Measurements from ENCODE around the gene PLCB1. TPM values are rescaled to one million over a fixed set of nuclear protein-coding genes. Genes with fewer than 3 reads are reported as not detected.

PLCB1 gene
- total and polyA plus RNA-seq, 3 experiments from 2014 or later = 8.5 to 9.9 (median 8.8) TPM

GRCh38 chr20:8262721-8263120, 130.7 kb downstream of the PLCB1 start:
- Mint-ChIP-seq H3K36me3 (peaks cover 0 to 6% (median 0%) of the 10 kb centered on the region in 3 donors), H3K27me3 (peaks cover 0 to 2% of the 10 kb centered on the region in 2 donors), H3K27ac (no peak overlapping the region), H3K9me3 (no peaks in the 10 kb centered on the region), H3K4me3 (no peak overlapping the region), H3K4me1 (peaks cover 0 to 3% (median 0%) of the 10 kb centered on the region in 3 donors)
- DNase-seq = no peak
- CTCF ChIA-PET = no interaction called here
- POLR2A ChIA-PET = no interaction called here
- Histone ChIP-seq H3K36me3 (ENCODE audit: insufficient read depth, low read length) (no peaks in the 10 kb centered on the region), H3K9me3 (ENCODE audit: low read length) (no peaks in the 10 kb centered on the region), H3K4me1 (ENCODE audit: insufficient read depth, low read length) (no peaks in the 10 kb centered on the region), H3K27me3 (ENCODE audit: insufficient read depth, low read length, poor library complexity, severe bottlenecking) (no peaks in the 10 kb centered on the region), H3K4me3 (ENCODE audit: low read length) (no peak overlapping the region), H3K27ac (ENCODE audit: low read depth, low read length) (no peak overlapping the region)

- Mint-ChIP-seq H3K27me3 (peaks cover 0 to 2% of the 10 kb centered on the region in 2 donors), H3K27ac (no peak overlapping the region), H3K36me3 (peaks cover 0 to 11% (median 0%) of the 10 kb centered on the region in 3 donors), H3K9me3 (no peaks in the 10 kb centered on the region), H3K4me1 (peaks cover 3 to 5% (median 4%) of the 10 kb centered on the region in 3 donors), H3K4me3 (no peak overlapping the region)
- CTCF ChIA-PET = no interaction called here
- no peak overlapping the region for H3K27ac ChIP-seq (ENCODE audit: low read depth, low read length)
- H3K9me3 ChIP-seq (ENCODE audit: low read length) = no peaks in the 10 kb centered on the region
- H3K27me3 ChIP-seq (ENCODE audit: insufficient read depth, low read length, poor library complexity, severe bottlenecking) = no peaks in the 10 kb centered on the region
- no peak overlapping the region for H3K4me3 ChIP-seq (ENCODE audit: low read length)
- no peak for DNase-seq
- H3K36me3 ChIP-seq (ENCODE audit: insufficient read depth, low read length) = no peaks in the 10 kb centered on the region
- H3K4me1 ChIP-seq (ENCODE audit: insufficient read depth, low read length) = no peaks in the 10 kb centered on the region
- POLR2A ChIA-PET = no interaction called here
Observed at GRCh38 chr20:8265588-8265987, 133.5 kb downstream of the PLCB1 start.

GRCh38 chr20:8267009-8267408, 134.9 kb downstream of the PLCB1 start:
- Mint-ChIP-seq H3K4me1 (peaks cover 4 to 7% (median 5%) of the 10 kb centered on the region in 3 donors), H3K36me3 (peaks cover 0 to 11% (median 0%) of the 10 kb centered on the region in 3 donors), H3K27ac (no peak overlapping the region), H3K9me3 (no peaks in the 10 kb centered on the region), H3K4me3 (no peak overlapping the region), H3K27me3 (peaks cover 0 to 2% of the 10 kb centered on the region in 2 donors)
- DNase-seq = no peak
- Histone ChIP-seq H3K4me3 (ENCODE audit: low read length) (no peak overlapping the region), H3K36me3 (ENCODE audit: insufficient read depth, low read length) (no peaks in the 10 kb centered on the region), H3K27me3 (ENCODE audit: insufficient read depth, low read length, poor library complexity, severe bottlenecking) (no peaks in the 10 kb centered on the region), H3K27ac (ENCODE audit: low read depth, low read length) (no peak overlapping the region), H3K9me3 (ENCODE audit: low read length) (no peaks in the 10 kb centered on the region), H3K4me1 (ENCODE audit: insufficient read depth, low read length) (no peaks in the 10 kb centered on the region)
- ChIA-PET POLR2A (no interaction called here), CTCF (no interaction called here)

GRCh38 chr20:8271727-8272126, 139.7 kb downstream of the PLCB1 start:
- peaks cover 0 to 11% (median 0%) of the 10 kb centered on the region in 3 donors for H3K36me3 Mint-ChIP-seq
- no peak for DNase-seq
- Histone ChIP-seq H3K4me1 (ENCODE audit: insufficient read depth, low read length) (no peaks in the 10 kb centered on the region), H3K27ac (ENCODE audit: low read depth, low read length) (no peak overlapping the region), H3K9me3 (ENCODE audit: low read length) (no peaks in the 10 kb centered on the region), H3K36me3 (ENCODE audit: insufficient read depth, low read length) (no peaks in the 10 kb centered on the region), H3K27me3 (ENCODE audit: insufficient read depth, low read length, poor library complexity, severe bottlenecking) (no peaks in the 10 kb centered on the region), H3K4me3 (ENCODE audit: low read length) (no peak overlapping the region)
- no peaks in the 10 kb centered on the region for H3K9me3 Mint-ChIP-seq
- H3K4me1 Mint-ChIP-seq = peaks cover 16 to 30% (median 26%) of the 10 kb centered on the region in 3 donors
- H3K4me3 Mint-ChIP-seq = no peak overlapping the region
- ChIA-PET POLR2A (no interaction called here), CTCF (interaction anchor here (0.5 to 0.6 kb wide), 2 partner anchors 8 to 335 kb away, joined by 3 read pairs; no protein-coding TSS in a partner anchor)
- no peak overlapping the region for H3K27ac Mint-ChIP-seq
- peaks cover 2 to 4% of the 10 kb centered on the region in 2 donors for H3K27me3 Mint-ChIP-seq

- H3K4me3 Mint-ChIP-seq = no peak overlapping the region
- no peak for DNase-seq
- H3K27me3 Mint-ChIP-seq = peaks cover 3 to 4% of the 10 kb centered on the region in 2 donors
- H3K4me1 Mint-ChIP-seq = peaks cover 16 to 30% (median 26%) of the 10 kb centered on the region in 3 donors
- POLR2A ChIA-PET = no interaction called here
- H3K9me3 Mint-ChIP-seq = no peaks in the 10 kb centered on the region
- H3K27ac Mint-ChIP-seq = no peak overlapping the region
- Histone ChIP-seq H3K36me3 (ENCODE audit: insufficient read depth, low read length) (no peaks in the 10 kb centered on the region), H3K27me3 (ENCODE audit: insufficient read depth, low read length, poor library complexity, severe bottlenecking) (no peaks in the 10 kb centered on the region), H3K4me3 (ENCODE audit: low read length) (no peak overlapping the region), H3K4me1 (ENCODE audit: insufficient read depth, low read length) (no peaks in the 10 kb centered on the region), H3K27ac (ENCODE audit: low read depth, low read length) (no peak overlapping the region), H3K9me3 (ENCODE audit: low read length) (no peaks in the 10 kb centered on the region)
- CTCF ChIA-PET = no interaction called here
- peaks cover 0 to 5% (median 0%) of the 10 kb centered on the region in 3 donors for H3K36me3 Mint-ChIP-seq
Observed at GRCh38 chr20:8272766-8273165, 140.7 kb downstream of the PLCB1 start.

- Histone ChIP-seq H3K36me3 (ENCODE audit: insufficient read depth, low read length) (no peaks in the 10 kb centered on the region), H3K27me3 (ENCODE audit: insufficient read depth, low read length, poor library complexity, severe bottlenecking) (no peaks in the 10 kb centered on the region), H3K4me1 (ENCODE audit: insufficient read depth, low read length) (no peaks in the 10 kb centered on the region), H3K27ac (ENCODE audit: low read depth, low read length) (no peak overlapping the region), H3K9me3 (ENCODE audit: low read length) (no peaks in the 10 kb centered on the region), H3K4me3 (ENCODE audit: low read length) (no peak overlapping the region)
- Mint-ChIP-seq H3K9me3 (no peaks in the 10 kb centered on the region), H3K4me1 (no peaks in the 10 kb centered on the region), H3K4me3 (no peak overlapping the region), H3K27ac (peak overlapping the region in 1 of 8 donors; percentile 86), H3K36me3 (no peaks in the 10 kb centered on the region), H3K27me3 (no peaks in the 10 kb centered on the region)
- no peak for DNase-seq
- CTCF ChIA-PET = no interaction called here
- POLR2A ChIA-PET = no interaction called here
Observed at GRCh38 chr20:8284902-8285301, 152.8 kb downstream of the PLCB1 start.

- Histone ChIP-seq H3K27ac (ENCODE audit: low read depth, low read length) (no peak overlapping the region), H3K27me3 (ENCODE audit: insufficient read depth, low read length, poor library complexity, severe bottlenecking) (no peaks in the 10 kb centered on the region), H3K4me3 (ENCODE audit: low read length) (no peak overlapping the region), H3K4me1 (ENCODE audit: insufficient read depth, low read length) (no peaks in the 10 kb centered on the region), H3K9me3 (ENCODE audit: low read length) (no peaks in the 10 kb centered on the region), H3K36me3 (ENCODE audit: insufficient read depth, low read length) (no peaks in the 10 kb centered on the region)
- Mint-ChIP-seq H3K9me3 (no peaks in the 10 kb centered on the region), H3K36me3 (no peaks in the 10 kb centered on the region), H3K27ac (no peak overlapping the region), H3K4me3 (peak overlapping the region in 1 of 7 donors; percentile 44), H3K27me3 (peaks cover 0 to 1% of the 10 kb centered on the region in 2 donors), H3K4me1 (peaks cover 0 to under 1% (median 0%) of the 10 kb centered on the region in 3 donors)
- ChIA-PET CTCF (no interaction called here), POLR2A (no interaction called here)
- DNase-seq = no peak
Observed at GRCh38 chr20:8287340-8287739, 155.3 kb downstream of the PLCB1 start.

GRCh38 chr20:8291200-8291599, 159.1 kb downstream of the PLCB1 start:
- H3K4me3 Mint-ChIP-seq = no peak overlapping the region
- peak overlapping the region in 1 of 8 donors; percentile 14 for H3K27ac Mint-ChIP-seq
- H3K27me3 ChIP-seq (ENCODE audit: insufficient read depth, low read length, poor library complexity, severe bottlenecking) = no peaks in the 10 kb centered on the region
- ChIA-PET CTCF (no interaction called here), POLR2A (no interaction called here)
- no peak overlapping the region for H3K27ac ChIP-seq (ENCODE audit: low read depth, low read length)
- H3K27me3 Mint-ChIP-seq = peaks cover 1 to 6% of the 10 kb centered on the region in 2 donors
- H3K4me1 Mint-ChIP-seq = peaks cover 5 to 9% (median 6%) of the 10 kb centered on the region in 3 donors
- no peak for DNase-seq
- no peaks in the 10 kb centered on the region for H3K36me3 Mint-ChIP-seq
- H3K9me3 Mint-ChIP-seq = peaks cover 0 to 2% (median 0%) of the 10 kb centered on the region in 5 donors
- H3K4me1 ChIP-seq (ENCODE audit: insufficient read depth, low read length) = no peaks in the 10 kb centered on the region
- no peak overlapping the region for H3K4me3 ChIP-seq (ENCODE audit: low read length)
- no peaks in the 10 kb centered on the region for H3K36me3 ChIP-seq (ENCODE audit: insufficient read depth, low read length)
- H3K9me3 ChIP-seq (ENCODE audit: low read length) = no peaks in the 10 kb centered on the region
